ENCODE measurements around the gene RALGPS1. TPM values are rescaled to one million over a fixed set of nuclear protein-coding genes. Genes with fewer than 3 reads are reported as not detected.

Gene RALGPS1
- total and polyA plus RNA-seq, 2 of the 13 experiments (the other 11 are each of a cell fraction or from before 2014, with no cell fraction given): 3.7 to 6.5 TPM

- no peak for TF ChIP-seq CEBPZ (IDR thresholded peaks at IDR 0.05; ENCODE audit: low read length)
These were observed 181.6 kb downstream of the RALGPS1 start (continued) for GRCh38 chr9:127096208-127096607.

GRCh38 chr9:127097683-127098082 lies 183.1 kb downstream of the RALGPS1 start:
- Histone ChIP-seq H3K4me2 (ENCODE audit: low read depth, low read length) (no peak overlapping the region), H3K4me1 (ENCODE audit: insufficient read depth, low read length) (no peaks in the 10 kb centered on the region), H2AFZ (ENCODE audit: low read length) (no peak overlapping the region), H4K20me1 (ENCODE audit: insufficient read depth, low read length) (no peaks in the 10 kb centered on the region), H3K27me3 (ENCODE audit: control insufficient read depth in 1 of 2, insufficient read depth in 2 of 2, low read length in 2 of 2) (no peaks in the 10 kb centered on the region), H3K9ac (ENCODE audit: insufficient read depth, low read depth, low read length) (no peak overlapping the region), H3K9me3 (ENCODE audit: low read length) (no peaks in the 10 kb centered on the region), H3K27ac (ENCODE audit: extremely low read length, insufficient read depth, low read length) (no peak overlapping the region), H3K4me3 (replicated peaks in 1 of 3; ENCODE audit: insufficient read depth in 1 of 3, low read depth in 2 of 3, low read length in 3 of 3) (no peak overlapping the region), H3K79me2 (ENCODE audit: insufficient read depth, low read length) (no peaks in the 10 kb centered on the region), H3K36me3 (replicated peaks in 1 of 2; ENCODE audit: control insufficient read depth in 1 of 2, insufficient read depth in 2 of 2, low read length in 2 of 2) (peaks cover 0 to 2% of the 10 kb centered on the region in 2 experiments; a peak in 2 of 5 replicates)
- in situ Hi-C loops (cut with HindIII; ENCODE audit: extremely low pct_ligation_motif_present, low pct_unique_long_range_greater_than_20kb) (no loop called here), intact Hi-C loops (cut with micrococcal nuclease; ENCODE audit: unreplicated experiment) (no loop called here)
- ChIA-PET POLR2A (no interaction called here), CTCF (ENCODE audit: low intra/inter-chr PET ratio, low total read pairs) (no interaction called here)
- DNase-seq (ENCODE audit: low spot score) (no peak), FAIRE-seq (no peak), ATAC-seq (no peak)
- 86% methylated on average over 5 of the region's 5 CpGs for WGBS (ENCODE audit: low lambda C conversion rate)
- no TSS peak for BruUV-seq (replicated peaks)
- no peak for TF ChIP-seq PHF21A (CRISPR knock-in tag; IDR thresholded peaks at IDR 0.05)
- no peak for TF ChIP-seq ZNF513 (CRISPR knock-in tag; conservative IDR thresholded peaks at IDR 0.05)
- TF ChIP-seq ZNF512B (CRISPR knock-in tag; IDR thresholded peaks at IDR 0.05; ENCODE audit: borderline replicate concordance): no peak
- no peak for TF ChIP-seq BORCS8-MEF2B (CRISPR knock-in tag; IDR thresholded peaks at IDR 0.05)
- no peak for TF ChIP-seq ZBTB38 (CRISPR knock-in tag; IDR thresholded peaks at IDR 0.05)
- no peak for TF ChIP-seq ZNF878 (CRISPR knock-in tag; IDR thresholded peaks at IDR 0.05)
- no peak for TF ChIP-seq CEBPZ (IDR thresholded peaks at IDR 0.05; ENCODE audit: low read length)
- TF ChIP-seq ZNF564 (CRISPR knock-in tag; IDR thresholded peaks at IDR 0.05): no peak
- no peak for TF ChIP-seq ZNF205 (CRISPR knock-in tag; IDR thresholded peaks at IDR 0.05)
- TF ChIP-seq JUND (CRISPR knock-in tag; IDR thresholded peaks at IDR 0.05): no peak
- TF ChIP-seq HOXA3 (CRISPR knock-in tag; IDR thresholded peaks at IDR 0.05): no peak
- TF ChIP-seq ZNF557 (CRISPR knock-in tag; IDR thresholded peaks at IDR 0.05): no peak

Data from HepG2 (cell line).